Loucy (cell line): ENCODE measurements around the gene ABCC6.

Source experiments
- H2AFZ ChIP-seq: fragments of 200-600 bp; sonication (generic); 2 replicates; pipeline ENCODE4 v1.6.0; 2016; ENCODE audit warnings: antibody characterized with exemption, mild to moderate bottlenecking, low read length, moderate library complexity
- H3F3A ChIP-seq: fragments of 200-600 bp; 2 replicates; pipeline ENCODE4 v1.6.0; 2016; ENCODE audit warnings: antibody characterized with exemption, low read depth, mild to moderate bottlenecking
- H3K27me3 ChIP-seq: fragments of 200-600 bp; sonication (generic); 2 replicates; pipeline ENCODE4 v1.6.1; 2014; ENCODE audit warnings: low read length, mild to moderate bottlenecking; ENCODE audit not compliant: insufficient read depth, poor library complexity, severe bottlenecking
- H3K36me3 ChIP-seq: fragments of 200-600 bp; sonication (generic); 2 replicates; pipeline ENCODE4 v1.6.1; 2016; ENCODE audit warnings: low read length; ENCODE audit not compliant: insufficient read depth
- H3K4me1 ChIP-seq: fragments of 200-600 bp; sonication (generic); 2 replicates; pipeline ENCODE4 v1.5.1; 2014; ENCODE audit warnings: low read length, mild to moderate bottlenecking; ENCODE audit not compliant: insufficient read depth, poor library complexity, severe bottlenecking
- H3K4me2 ChIP-seq: fragments of 200-600 bp; sonication (generic); 2 replicates; pipeline ENCODE4 v1.6.0; 2014; ENCODE audit warnings: antibody characterized with exemption, low read length, low read depth, mild to moderate bottlenecking; ENCODE audit not compliant: poor library complexity, severe bottlenecking
- H3K4me3 ChIP-seq: fragments of 200-600 bp; sonication (generic); 2 replicates; pipeline ENCODE4 v1.5.1; 2014; ENCODE audit warnings: low read length, mild to moderate bottlenecking, mixed read lengths; ENCODE audit not compliant: poor library complexity, severe bottlenecking
- H3K79me2 ChIP-seq: fragments of 200-600 bp; sonication (generic); 2 replicates; pipeline ENCODE4 v1.6.1; 2014; ENCODE audit warnings: low read length; ENCODE audit not compliant: insufficient read depth
- H3K9ac ChIP-seq: fragments of 200-600 bp; sonication (generic); 2 replicates; pipeline ENCODE4 v1.6.0; 2014; ENCODE audit warnings: mild to moderate bottlenecking, low read depth, low read length, moderate library complexity; ENCODE audit not compliant: poor library complexity, severe bottlenecking
- H3K9me2 ChIP-seq: fragments of 200-600 bp; sonication (generic); replicated peaks from 2 replicates; pipeline ENCODE4 v1.6.1; 2016; ENCODE audit warnings: low read depth, low read length, mixed read lengths
- H3K9me3 ChIP-seq: fragments of 200-600 bp; sonication (generic); 2 replicates; pipeline ENCODE4 v1.6.1; 2014; ENCODE audit warnings: mild to moderate bottlenecking, antibody characterized with exemption, low read length, low read depth; ENCODE audit not compliant: insufficient read depth
- H4K20me1 ChIP-seq: fragments of 200-600 bp; sonication (generic); 2 replicates; pipeline ENCODE4 v1.6.0; 2014; ENCODE audit warnings: antibody characterized with exemption, low read length, mild to moderate bottlenecking; ENCODE audit not compliant: insufficient read depth, poor library complexity, severe bottlenecking
- EZH2phosphoT487 ChIP-seq: fragments of 200-600 bp; IDR thresholded peaks from 2 replicates; pipeline ENCODE4 v1.6.1; 2018; ENCODE audit warnings: antibody characterized with exemption, mild to moderate bottlenecking, moderate library complexity, borderline replicate concordance
- TF ChIP-seq, protein P1 (sequence below): fragments of 200-600 bp; sonication (generic); conservative IDR thresholded peaks from 2 replicates; pipeline ENCODE4 v1.5.1; 2014; ENCODE audit warnings: mild to moderate bottlenecking, antibody characterized with exemption, low read length

ABCC6 gene

DNA sequence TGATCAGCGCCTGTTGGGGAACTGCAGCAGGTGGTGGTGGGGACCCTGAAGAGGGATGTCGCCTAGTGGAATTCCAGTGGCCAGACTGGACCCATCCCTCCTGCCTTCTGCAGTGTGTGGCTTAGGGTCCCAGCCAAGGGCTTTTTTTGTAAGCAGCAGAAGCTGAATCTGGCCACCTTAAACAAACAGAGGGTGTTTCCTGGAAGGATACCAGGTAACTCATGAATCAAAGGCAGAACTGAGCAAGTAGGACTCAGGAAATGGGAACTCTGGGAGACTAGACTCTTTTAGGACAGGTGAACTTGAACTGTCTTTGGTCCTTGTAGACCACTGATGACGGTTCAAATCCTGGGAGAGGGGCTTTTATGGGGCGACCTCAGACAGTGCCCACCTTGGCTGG lies 124.0 kb downstream of the ABCC6 start:
- H3K9ac ChIP-seq, result no peak overlapping the region
- no peaks in the 10 kb centered on the region for H3F3A ChIP-seq
- TF ChIP-seq EZH2phosphoT487, result no peak
- TF ChIP-seq, protein P1, sequence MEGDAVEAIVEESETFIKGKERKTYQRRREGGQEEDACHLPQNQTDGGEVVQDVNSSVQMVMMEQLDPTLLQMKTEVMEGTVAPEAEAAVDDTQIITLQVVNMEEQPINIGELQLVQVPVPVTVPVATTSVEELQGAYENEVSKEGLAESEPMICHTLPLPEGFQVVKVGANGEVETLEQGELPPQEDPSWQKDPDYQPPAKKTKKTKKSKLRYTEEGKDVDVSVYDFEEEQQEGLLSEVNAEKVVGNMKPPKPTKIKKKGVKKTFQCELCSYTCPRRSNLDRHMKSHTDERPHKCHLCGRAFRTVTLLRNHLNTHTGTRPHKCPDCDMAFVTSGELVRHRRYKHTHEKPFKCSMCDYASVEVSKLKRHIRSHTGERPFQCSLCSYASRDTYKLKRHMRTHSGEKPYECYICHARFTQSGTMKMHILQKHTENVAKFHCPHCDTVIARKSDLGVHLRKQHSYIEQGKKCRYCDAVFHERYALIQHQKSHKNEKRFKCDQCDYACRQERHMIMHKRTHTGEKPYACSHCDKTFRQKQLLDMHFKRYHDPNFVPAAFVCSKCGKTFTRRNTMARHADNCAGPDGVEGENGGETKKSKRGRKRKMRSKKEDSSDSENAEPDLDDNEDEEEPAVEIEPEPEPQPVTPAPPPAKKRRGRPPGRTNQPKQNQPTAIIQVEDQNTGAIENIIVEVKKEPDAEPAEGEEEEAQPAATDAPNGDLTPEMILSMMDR, result no peak
- H3K4me2 ChIP-seq, result no peak overlapping the region
- H3K36me3 ChIP-seq, result peaks cover 53% of the 10 kb centered on the region; the same call in 1 of the 2 replicates
- H3K4me1 ChIP-seq, result no peaks in the 10 kb centered on the region
- H3K9me3 ChIP-seq, result no peaks in the 10 kb centered on the region
- no peak overlapping the region for H2AFZ ChIP-seq
- no peaks in the 10 kb centered on the region for H3K27me3 ChIP-seq
- H4K20me1 ChIP-seq, result no peaks in the 10 kb centered on the region
- H3K79me2 ChIP-seq, result no peaks in the 10 kb centered on the region
- no peaks in the 10 kb centered on the region for H3K9me2 ChIP-seq
- no peak overlapping the region for H3K4me3 ChIP-seq
